Erythroblast (primary cell): Measurements from ENCODE around the gene WWP2.
"Not testable (repeated sequence)": the region's sequence is repeated elsewhere in the genome, so short reads cannot be mapped to it uniquely, and the experiment has no call there.

ENCODE experiments used
- DNase-seq, 2 experiments: peaks; one replicate each; lab custom pipeline; 2025; lab: John Stamatoyannopoulos, UW
- GATA1 ChIP-seq: IDR thresholded peaks from 2 replicates; pipeline ENCODE4 v1.6.1; 2011; ENCODE audit warnings: low read depth, mild to moderate bottlenecking, control low read depth, low read length, moderate library complexity
- POLR2A ChIP-seq: IDR thresholded peaks from 2 replicates; pipeline ENCODE4 v1.6.1; 2011; ENCODE audit warnings: mild to moderate bottlenecking, low read length

Gene WWP2

GRCh38 chr16:69823831-69824563, 61.9 kb downstream of the WWP2 start:
- no peak for DNase-seq
- no peak for TF ChIP-seq POLR2A

- DNase-seq, result not testable (repeated sequence)
These were observed 62.5 kb downstream of the WWP2 start for GRCh38 chr16:69824564-69825142.

GRCh38 chr16:69827524-69827923, 65.4 kb downstream of the WWP2 start:
- TF ChIP-seq GATA1 (no peak), POLR2A (no peak)

DNA sequence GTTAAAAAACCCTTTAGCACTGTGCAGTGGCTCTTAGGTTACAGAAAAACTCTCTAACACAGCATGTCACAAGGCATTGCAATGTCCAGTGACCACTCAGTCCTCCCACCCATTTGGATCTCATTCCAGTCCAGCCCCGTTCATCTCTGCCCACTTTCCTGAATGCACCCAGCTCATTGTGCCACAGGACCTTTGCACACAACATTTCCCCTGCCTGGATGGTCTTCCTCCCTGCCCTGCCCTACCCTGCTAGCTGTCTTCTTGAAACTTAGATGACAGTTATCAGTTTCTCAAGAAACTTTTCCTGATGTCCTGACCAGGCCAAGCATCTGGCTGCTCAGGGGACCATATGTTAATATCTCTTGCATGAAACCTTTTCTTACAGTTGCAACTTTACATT, 67.2 kb downstream of the WWP2 start:
- no peak for DNase-seq
- TF ChIP-seq GATA1 (no peak), POLR2A (no peak)

More at GRCh38 chr16:69827524-69827923, 65.4 kb downstream of the WWP2 start:
- no peak for DNase-seq

- TF ChIP-seq GATA1 (no peak), POLR2A (no peak)
- DNase-seq, result no peak
These were observed 68.0 kb downstream of the WWP2 start for GRCh38 chr16:69830146-69830533.

GRCh38 chr16:69830534-69831211, 68.5 kb downstream of the WWP2 start:
- no peak for DNase-seq
- TF ChIP-seq POLR2A, result no peak
- TF ChIP-seq GATA1, result no peak

- TF ChIP-seq POLR2A (no peak), GATA1 (no peak)
- DNase-seq, result no peak
These were observed 69.3 kb downstream of the WWP2 start for GRCh38 chr16:69831212-69832123.

DNA sequence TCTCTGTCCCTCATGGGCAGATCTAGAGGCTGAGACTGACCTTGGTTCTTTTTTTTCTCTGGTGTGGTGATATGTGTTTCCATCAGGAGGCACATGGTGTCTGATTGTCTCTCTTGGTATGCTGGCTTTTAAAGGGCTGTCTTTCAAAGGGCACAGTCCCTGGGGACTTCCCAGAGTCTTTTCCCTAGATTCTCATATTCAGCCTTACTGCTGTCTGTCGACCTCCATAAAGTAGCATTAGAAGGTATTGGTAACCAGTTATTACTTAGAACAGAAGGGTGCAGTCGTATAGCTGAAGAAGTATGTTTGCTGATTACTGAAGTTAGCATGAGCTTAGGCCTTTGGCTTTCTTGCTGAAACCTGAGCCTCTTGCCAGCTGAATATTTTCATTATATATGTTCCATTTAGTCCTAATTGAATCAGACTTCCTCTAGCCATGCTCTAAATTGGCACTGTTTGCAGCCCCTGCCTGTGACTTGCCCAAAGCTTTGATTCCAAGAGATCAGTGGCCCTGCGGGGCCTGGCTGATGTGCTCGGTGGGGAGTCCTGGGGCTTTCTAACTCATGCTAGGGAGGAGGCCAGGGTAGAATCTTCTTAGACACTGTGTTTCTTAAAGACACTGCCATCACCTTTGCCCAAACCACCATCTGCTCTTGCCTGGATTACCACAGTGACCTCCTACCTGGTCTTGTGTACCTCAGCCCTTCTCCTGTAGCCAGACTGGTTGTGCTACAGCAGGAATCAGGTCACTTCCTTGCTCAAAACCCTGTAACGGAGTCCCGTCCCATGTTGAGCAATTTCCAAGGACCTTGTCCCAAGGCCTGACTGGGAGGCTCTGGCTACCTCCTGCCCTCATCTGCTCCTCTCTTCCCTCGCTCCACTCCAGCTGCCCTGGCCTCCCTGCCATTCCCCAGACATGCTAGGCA, 71.5 kb downstream of the WWP2 start:
- no peak for DNase-seq
- no peak for TF ChIP-seq POLR2A
- no peak for TF ChIP-seq GATA1

DNA sequence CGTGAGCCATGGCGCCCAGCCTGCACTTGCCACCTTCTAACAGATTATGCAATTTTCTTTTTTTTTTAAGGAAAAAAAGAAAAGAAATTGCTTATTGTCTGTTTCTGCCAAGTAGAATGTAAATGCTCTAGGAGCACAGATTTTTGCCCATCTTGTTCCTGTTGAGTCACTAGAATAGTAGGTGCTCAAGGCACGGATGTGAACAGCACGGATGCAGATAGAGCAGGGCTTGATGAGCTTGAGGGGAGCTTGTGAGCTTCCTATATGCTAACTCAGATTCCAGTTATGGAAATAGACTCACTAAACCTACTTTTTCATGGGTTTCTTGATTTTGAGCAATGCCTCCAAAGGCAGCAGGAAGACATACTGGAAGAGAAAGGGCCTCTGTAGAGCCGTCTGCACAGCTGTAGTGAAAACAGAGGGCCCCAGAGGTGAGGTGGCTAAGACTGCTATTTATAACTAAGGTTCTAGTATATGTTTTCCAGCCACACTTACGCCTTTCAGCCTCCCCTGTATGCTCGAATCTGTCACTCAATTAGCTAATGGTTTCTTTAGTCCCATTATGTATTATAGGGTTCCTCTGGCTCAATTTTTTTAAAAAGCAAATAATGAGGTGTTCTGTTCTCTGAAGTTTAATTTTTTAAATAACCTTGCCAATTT, 72.8 kb downstream of the WWP2 start:
- no peak for DNase-seq
- TF ChIP-seq POLR2A (no peak), GATA1 (no peak)

DNA sequence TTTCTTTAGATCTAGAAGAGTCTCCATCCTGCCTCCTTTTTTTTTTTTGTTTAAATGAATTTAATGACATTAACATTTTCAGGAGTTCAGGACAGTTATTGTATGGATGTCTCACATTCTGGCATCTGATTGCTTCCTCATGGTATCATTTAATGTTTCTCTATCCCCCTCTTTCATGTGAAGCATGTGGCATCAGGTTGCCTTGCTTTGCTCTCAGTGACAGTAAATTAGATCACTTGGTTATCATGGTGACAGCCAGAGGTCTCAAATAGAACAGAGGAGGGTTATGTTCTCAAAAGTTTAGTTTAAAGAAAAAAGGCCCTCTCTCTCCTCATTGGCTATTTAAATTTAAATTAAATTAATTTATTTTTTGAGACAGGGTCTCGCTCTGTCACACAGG, 74.1 kb downstream of the WWP2 start:
- TF ChIP-seq POLR2A, result no peak
- TF ChIP-seq GATA1, result no peak
- no peak for DNase-seq

DNA sequence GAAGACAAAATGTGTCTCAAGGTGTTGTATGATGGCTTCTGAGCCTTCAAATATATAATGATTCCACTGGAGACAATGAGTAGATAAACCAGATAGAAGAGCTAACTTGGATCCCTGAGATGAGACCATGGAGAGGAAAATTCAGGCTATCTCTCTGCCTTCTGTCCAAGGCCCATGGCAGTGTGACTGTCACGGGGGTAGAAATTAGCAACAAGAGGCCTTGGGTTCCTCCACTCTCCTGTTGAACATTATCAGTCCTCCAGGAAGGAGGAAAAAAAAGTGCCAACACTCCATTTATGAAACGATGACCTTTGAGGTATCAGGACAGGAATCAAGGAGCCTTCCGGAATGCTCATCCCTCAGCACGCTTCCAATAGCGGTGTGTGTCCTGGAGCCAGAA, 75.2 kb downstream of the WWP2 start:
- TF ChIP-seq GATA1, result no peak
- TF ChIP-seq POLR2A, result no peak
- no peak for DNase-seq

GRCh38 chr16:69838489-69838888, 76.4 kb downstream of the WWP2 start:
- no peak for DNase-seq
- TF ChIP-seq POLR2A (no peak), GATA1 (no peak)

DNA sequence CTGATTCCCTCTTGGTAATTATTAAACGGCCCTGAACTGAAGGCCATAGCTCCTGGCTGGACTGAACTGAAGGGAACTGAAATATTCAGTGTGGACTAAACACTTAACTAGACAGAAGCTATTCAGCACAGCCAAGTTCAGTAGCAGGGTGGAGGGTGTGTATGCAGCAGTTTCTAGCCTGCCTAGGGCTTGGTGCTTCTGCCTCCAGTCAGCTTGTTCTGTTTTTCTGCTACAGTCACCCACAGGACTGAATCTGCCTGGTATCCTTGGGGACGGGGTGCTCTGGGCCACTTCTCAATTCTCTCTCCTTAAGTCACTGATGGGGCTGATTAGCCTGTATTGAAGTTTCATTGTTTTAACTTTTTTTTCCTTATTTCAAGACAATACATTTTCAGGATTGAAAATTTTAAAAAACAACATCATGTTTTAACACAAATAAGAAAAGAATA, 77.1 kb downstream of the WWP2 start:
- DNase-seq, result no peak
- TF ChIP-seq GATA1, result no peak
- TF ChIP-seq POLR2A, result no peak
